Measurements from ENCODE around the gene TGM2. TPM values are rescaled to one million over a fixed set of nuclear protein-coding genes. Genes with fewer than 3 reads are reported as not detected.

TGM2 gene
- total RNA-seq, 2 experiments from 2014 or later, result 0.06 to 0.27 TPM

DNA sequence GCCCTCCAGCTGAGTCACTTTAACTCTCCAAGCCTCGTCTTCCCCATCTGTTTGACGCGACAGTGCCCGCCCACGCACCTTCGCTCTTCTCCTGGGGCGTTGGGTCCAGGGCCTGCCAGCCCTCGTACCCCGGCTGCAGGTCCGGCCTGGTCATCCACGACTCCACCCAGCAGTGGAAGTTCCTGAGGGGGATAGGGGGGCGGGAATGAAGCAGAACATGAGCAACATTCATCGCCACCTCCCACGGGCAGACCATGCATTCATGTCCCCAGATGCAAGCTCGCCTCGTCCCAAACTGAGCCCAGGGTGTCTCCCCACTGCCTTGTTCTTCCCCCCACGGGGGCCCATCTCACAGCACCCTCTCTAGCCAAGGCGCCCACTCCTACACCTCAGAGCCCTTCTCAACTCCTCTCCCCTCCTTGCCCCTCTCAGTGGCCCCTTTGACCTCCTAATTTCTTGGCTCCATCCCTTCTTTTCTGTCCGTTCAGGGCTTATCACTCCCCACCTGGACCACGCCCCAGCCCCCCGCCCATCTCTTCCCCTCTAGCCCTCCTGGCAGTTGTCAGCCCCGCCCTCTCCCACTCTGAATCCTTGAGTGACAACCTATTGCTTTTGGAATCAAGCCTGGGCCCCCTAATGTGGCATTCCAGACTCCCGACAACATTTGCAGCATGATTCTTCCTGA is 23.7 kb downstream of the TGM2 start:
- ATAC-seq (ENCODE audit: poor library complexity), result no peak
- no peak overlapping the region for H3K4me3 Mint-ChIP-seq
- no peaks in the 10 kb centered on the region for H3K36me3 Mint-ChIP-seq (ENCODE audit: low read depth)
- H3K36me3 ChIP-seq (ENCODE audit: insufficient read depth, low read length), result no peaks in the 10 kb centered on the region
- peaks cover 3% of the 10 kb centered on the region for H3K4me1 ChIP-seq (ENCODE audit: insufficient read depth, low read length)
- no peak overlapping the region for H3K27ac ChIP-seq (ENCODE audit: low read depth in 1 of 2, low read length in 2 of 2)
- TF ChIP-seq, protein P1, sequence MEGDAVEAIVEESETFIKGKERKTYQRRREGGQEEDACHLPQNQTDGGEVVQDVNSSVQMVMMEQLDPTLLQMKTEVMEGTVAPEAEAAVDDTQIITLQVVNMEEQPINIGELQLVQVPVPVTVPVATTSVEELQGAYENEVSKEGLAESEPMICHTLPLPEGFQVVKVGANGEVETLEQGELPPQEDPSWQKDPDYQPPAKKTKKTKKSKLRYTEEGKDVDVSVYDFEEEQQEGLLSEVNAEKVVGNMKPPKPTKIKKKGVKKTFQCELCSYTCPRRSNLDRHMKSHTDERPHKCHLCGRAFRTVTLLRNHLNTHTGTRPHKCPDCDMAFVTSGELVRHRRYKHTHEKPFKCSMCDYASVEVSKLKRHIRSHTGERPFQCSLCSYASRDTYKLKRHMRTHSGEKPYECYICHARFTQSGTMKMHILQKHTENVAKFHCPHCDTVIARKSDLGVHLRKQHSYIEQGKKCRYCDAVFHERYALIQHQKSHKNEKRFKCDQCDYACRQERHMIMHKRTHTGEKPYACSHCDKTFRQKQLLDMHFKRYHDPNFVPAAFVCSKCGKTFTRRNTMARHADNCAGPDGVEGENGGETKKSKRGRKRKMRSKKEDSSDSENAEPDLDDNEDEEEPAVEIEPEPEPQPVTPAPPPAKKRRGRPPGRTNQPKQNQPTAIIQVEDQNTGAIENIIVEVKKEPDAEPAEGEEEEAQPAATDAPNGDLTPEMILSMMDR (IDR thresholded peaks at IDR 0.05), result no peak
- H3K9me3 Mint-ChIP-seq, result no peaks in the 10 kb centered on the region
- no peaks in the 10 kb centered on the region for H3K9me3 ChIP-seq (ENCODE audit: control insufficient read depth in 1 of 2, insufficient read depth in 1 of 2, low read length in 2 of 2)
- POLR2A ChIA-PET, result interaction anchor here (0.6 kb wide), 1 partner anchor 117 kb away, joined by 3 read pairs; no protein-coding TSS in a partner anchor
- CTCF ChIA-PET, result no interaction called here
- no peak overlapping the region for H3K4me3 ChIP-seq (ENCODE audit: low read length)
- H3K27me3 Mint-ChIP-seq, result no peaks in the 10 kb centered on the region
- H3K27ac Mint-ChIP-seq, result no peak overlapping the region
- intact Hi-C loops (cut with DNase I, micrococcal nuclease), result no loop called here
- H3K27me3 ChIP-seq (ENCODE audit: control insufficient read depth in 1 of 2, insufficient read depth in 2 of 2, low read length in 2 of 2), result no peaks in the 10 kb centered on the region
- no peak for DNase-seq
- H3K4me1 Mint-ChIP-seq (ENCODE audit: low read depth), result no peaks in the 10 kb centered on the region

DNA sequence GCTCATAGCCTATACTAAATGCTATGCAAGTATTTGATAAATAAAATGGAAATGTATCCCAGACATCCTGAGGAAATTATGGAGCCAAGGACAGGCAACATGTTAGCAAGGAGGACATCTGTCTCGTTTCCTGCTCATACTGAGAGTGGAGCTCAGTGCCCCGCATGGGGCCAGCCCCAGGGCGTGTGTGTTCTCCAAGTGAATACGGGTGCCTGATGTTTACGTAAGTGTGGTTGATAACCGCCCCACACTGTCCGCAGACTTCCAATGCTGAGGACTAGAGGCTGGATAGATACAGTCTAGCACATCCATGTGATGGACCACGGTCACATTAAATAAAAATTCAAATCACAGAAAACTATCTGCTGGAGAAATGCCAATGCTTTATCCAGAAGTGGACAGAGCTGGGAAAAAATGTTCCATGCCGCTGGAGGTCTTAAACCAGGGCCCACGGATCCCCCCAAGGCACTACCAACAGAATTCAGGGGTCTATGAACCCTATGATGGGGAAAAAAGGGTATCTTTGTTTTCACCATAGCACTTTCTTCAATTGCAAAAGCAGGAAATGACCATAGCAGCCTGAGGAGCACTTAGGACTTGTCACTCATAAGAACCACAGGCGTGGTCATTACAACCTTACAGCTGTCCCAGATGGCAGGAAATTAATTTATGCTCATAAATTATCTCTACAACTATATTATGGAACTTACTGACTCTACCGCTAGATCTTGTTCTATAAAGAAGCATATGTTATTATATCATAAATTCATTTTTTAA is 24.9 kb downstream of the TGM2 start:
- Mint-ChIP-seq H3K36me3 (ENCODE audit: low read depth) (no peaks in the 10 kb centered on the region), H3K4me1 (ENCODE audit: low read depth) (no peaks in the 10 kb centered on the region), H3K4me3 (no peak overlapping the region), H3K27me3 (no peaks in the 10 kb centered on the region), H3K9me3 (no peaks in the 10 kb centered on the region), H3K27ac (no peak overlapping the region)
- Histone ChIP-seq H3K4me1 (ENCODE audit: insufficient read depth, low read length) (peaks cover 3% of the 10 kb centered on the region), H3K27me3 (ENCODE audit: control insufficient read depth in 1 of 2, insufficient read depth in 2 of 2, low read length in 2 of 2) (no peaks in the 10 kb centered on the region), H3K4me3 (ENCODE audit: low read length) (no peak overlapping the region), H3K27ac (ENCODE audit: low read depth in 1 of 2, low read length in 2 of 2) (no peak overlapping the region), H3K9me3 (ENCODE audit: control insufficient read depth in 1 of 2, insufficient read depth in 1 of 2, low read length in 2 of 2) (no peaks in the 10 kb centered on the region), H3K36me3 (ENCODE audit: insufficient read depth, low read length) (no peaks in the 10 kb centered on the region)
- CTCF ChIA-PET, result no interaction called here
- intact Hi-C loops (cut with DNase I, micrococcal nuclease), result no loop called here
- POLR2A ChIA-PET, result no interaction called here
- TF ChIP-seq, protein P1 (IDR thresholded peaks at IDR 0.05), result no peak
- DNase-seq (no peak), ATAC-seq (ENCODE audit: poor library complexity) (no peak)

DNA sequence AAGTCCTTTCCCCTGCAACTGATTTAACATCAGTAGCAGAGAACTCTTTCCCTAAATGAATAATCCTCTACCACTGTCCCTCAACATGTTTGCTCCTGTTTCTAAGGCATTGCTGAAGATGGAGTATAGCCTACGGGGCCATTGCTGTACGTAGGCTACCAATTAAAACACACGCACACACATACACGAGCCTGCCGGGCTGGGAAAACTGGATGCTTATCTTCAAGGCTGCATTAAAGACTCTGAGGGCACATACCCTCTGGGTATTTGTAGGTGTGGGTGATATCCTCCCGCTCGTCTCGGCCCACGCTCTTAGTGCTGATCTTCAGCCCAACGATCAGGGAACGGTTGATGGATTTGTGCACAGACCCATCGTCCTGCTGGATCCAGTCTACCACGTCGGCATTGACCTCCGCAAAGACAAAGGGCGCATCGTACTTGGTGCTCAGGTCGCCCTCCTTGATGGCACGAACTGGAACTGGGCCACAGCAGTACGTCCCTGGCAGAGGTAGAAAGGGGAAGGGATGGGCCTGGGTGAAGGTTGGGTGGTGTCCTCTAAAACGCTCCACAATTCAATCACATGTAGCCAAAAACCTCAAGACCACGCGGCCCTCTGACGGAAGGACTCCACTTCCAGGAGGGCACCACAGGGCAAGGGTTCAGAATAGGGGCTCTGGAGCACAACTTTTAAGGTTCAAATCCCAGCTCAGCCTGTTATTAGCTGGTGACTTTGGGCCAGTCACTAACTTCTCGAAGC is 25.7 kb downstream of the TGM2 start:
- no peak overlapping the region for H3K4me3 Mint-ChIP-seq
- DNase-seq, result no peak
- Histone ChIP-seq H3K36me3 (ENCODE audit: insufficient read depth, low read length) (no peaks in the 10 kb centered on the region), H3K9me3 (ENCODE audit: control insufficient read depth in 1 of 2, insufficient read depth in 1 of 2, low read length in 2 of 2) (no peaks in the 10 kb centered on the region), H3K4me1 (ENCODE audit: insufficient read depth, low read length) (peaks cover 3% of the 10 kb centered on the region), H3K27ac (ENCODE audit: low read depth in 1 of 2, low read length in 2 of 2) (no peak overlapping the region), H3K27me3 (ENCODE audit: control insufficient read depth in 1 of 2, insufficient read depth in 2 of 2, low read length in 2 of 2) (no peaks in the 10 kb centered on the region), H3K4me3 (ENCODE audit: low read length) (no peak overlapping the region)
- H3K9me3 Mint-ChIP-seq, result no peaks in the 10 kb centered on the region
- ChIA-PET CTCF (no interaction called here), POLR2A (no interaction called here)
- intact Hi-C loops (cut with DNase I, micrococcal nuclease), result no loop called here
- TF ChIP-seq, protein P1 (IDR thresholded peaks at IDR 0.05), result no peak
- no peaks in the 10 kb centered on the region for H3K27me3 Mint-ChIP-seq
- H3K36me3 Mint-ChIP-seq (ENCODE audit: low read depth), result no peaks in the 10 kb centered on the region
- ATAC-seq (ENCODE audit: poor library complexity), result no peak
- no peaks in the 10 kb centered on the region for H3K4me1 Mint-ChIP-seq (ENCODE audit: low read depth)
- no peak overlapping the region for H3K27ac Mint-ChIP-seq

All from CD4-positive, alpha-beta T cell (primary cell).